IPS-20b (cell line): ENCODE results near the gene DLG1.
"Not testable (repeated sequence)": the region's sequence is repeated elsewhere in the genome, so short reads cannot be mapped to it uniquely, and the experiment has no call there.

Experiments used
- H3K27ac ChIP-seq: one replicate; pipeline ENCODE4 v1.5.1; 2013; ENCODE audit warnings: low read length
- H3K27me3 ChIP-seq: 2 replicates; pipeline ENCODE4 v1.6.1; 2013; ENCODE audit warnings: mild to moderate bottlenecking, low read length, inconsistent platforms; ENCODE audit not compliant: insufficient read depth
- H3K36me3 ChIP-seq: 2 replicates; pipeline ENCODE4 v1.6.1; 2013; ENCODE audit warnings: low read depth, mild to moderate bottlenecking, inconsistent platforms, low read length, moderate library complexity; ENCODE audit not compliant: insufficient read depth
- H3K4me1 ChIP-seq: 2 replicates; pipeline ENCODE4 v1.6.1; 2013; ENCODE audit warnings: mild to moderate bottlenecking, control low read depth, inconsistent platforms, low read length, moderate library complexity; ENCODE audit not compliant: insufficient read depth
- H3K4me3 ChIP-seq: 2 replicates; pipeline ENCODE4 v1.5.1; 2013; ENCODE audit warnings: mild to moderate bottlenecking, low read length, inconsistent platforms
- H3K9ac ChIP-seq: 2 replicates; pipeline ENCODE4 v1.6.1; 2013; ENCODE audit warnings: low read depth, mild to moderate bottlenecking, inconsistent platforms, low read length, moderate library complexity
- H3K9me3 ChIP-seq: 2 replicates; pipeline ENCODE4 v1.6.1; 2013; ENCODE audit warnings: mild to moderate bottlenecking, low read depth, low read length, inconsistent platforms; ENCODE audit not compliant: insufficient read depth

Gene DLG1

DNA sequence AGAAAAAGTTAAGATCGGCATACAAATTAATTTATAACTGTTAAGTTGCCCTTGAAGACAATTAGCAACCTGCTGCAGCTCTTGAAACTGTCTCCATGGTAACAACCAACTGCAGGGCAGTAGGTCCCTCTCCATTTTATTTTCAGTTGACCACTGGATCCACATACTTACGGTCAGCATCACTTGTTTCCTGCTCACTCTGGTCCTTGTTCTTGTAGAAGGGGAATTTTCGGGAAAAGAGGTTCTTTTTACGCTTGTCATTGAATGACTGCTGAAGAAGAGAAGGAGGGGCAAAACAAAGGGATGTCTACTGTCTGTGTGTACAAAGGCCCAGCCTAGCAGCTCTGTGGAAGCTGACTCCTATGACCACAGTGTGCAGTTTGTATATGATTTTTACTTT is 222.0 kb downstream of the DLG1 start:
- H3K36me3 ChIP-seq: peaks cover 35% of the 10 kb centered on the region

DNA sequence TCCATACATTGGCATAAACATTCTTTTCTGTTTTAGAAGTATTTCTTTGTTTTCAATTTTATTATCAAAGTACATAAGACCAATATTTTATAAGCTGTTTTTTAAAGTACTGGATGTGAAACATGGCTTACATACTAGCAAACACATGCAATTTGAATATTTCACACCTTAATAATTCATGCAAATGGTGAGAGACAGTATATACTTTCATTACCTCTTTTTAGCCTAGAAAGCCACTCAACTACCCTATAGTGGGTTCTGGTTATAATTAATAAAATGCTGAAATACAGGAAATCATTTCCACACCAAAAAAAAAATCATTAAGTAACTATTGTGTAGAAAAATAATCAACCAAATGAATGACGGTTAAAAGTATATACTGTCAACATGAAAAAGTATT is 230.3 kb downstream of the DLG1 start:
- Histone ChIP-seq H3K27me3 (no peaks in the 10 kb centered on the region), H3K36me3 (peaks cover 32% of the 10 kb centered on the region), H3K27ac (no peak overlapping the region)

More for the DNA sequence above, 222.0 kb downstream of the DLG1 start:
- Histone ChIP-seq H3K27ac (no peak overlapping the region), H3K4me3 (no peak overlapping the region), H3K9me3 (no peaks in the 10 kb centered on the region), H3K4me1 (no peaks in the 10 kb centered on the region), H3K27me3 (no peaks in the 10 kb centered on the region), H3K9ac (no peak overlapping the region)

DNA sequence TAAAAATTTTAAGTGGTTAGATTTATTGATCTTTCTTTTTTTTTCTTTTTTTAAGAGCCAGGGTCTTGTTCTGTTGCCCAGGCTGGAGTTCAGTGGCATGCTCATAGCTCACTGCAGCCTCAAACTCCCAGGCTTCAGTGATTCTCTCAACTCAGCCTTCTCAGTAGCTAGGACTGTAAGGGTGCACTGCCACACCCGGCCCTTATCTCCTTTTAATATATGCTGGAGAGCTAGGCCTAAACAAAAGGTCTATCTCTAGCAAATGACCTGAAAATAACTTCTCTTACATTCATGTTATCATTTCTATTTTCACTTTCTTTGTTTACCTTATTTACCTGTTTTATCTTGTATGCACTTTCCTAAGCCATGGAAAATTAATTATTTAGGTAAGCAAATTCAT is 233.6 kb downstream of the DLG1 start:
- Histone ChIP-seq H3K9me3 (no peaks in the 10 kb centered on the region), H3K36me3 (peaks cover 57% of the 10 kb centered on the region), H3K9ac (no peak overlapping the region), H3K27me3 (no peaks in the 10 kb centered on the region), H3K4me1 (no peaks in the 10 kb centered on the region), H3K27ac (no peak overlapping the region), H3K4me3 (no peak overlapping the region)

More for the DNA sequence above, 230.3 kb downstream of the DLG1 start:
- H3K9ac ChIP-seq: no peak overlapping the region
- no peaks in the 10 kb centered on the region for H3K9me3 ChIP-seq
- H3K4me3 ChIP-seq: no peak overlapping the region
- no peaks in the 10 kb centered on the region for H3K4me1 ChIP-seq

DNA sequence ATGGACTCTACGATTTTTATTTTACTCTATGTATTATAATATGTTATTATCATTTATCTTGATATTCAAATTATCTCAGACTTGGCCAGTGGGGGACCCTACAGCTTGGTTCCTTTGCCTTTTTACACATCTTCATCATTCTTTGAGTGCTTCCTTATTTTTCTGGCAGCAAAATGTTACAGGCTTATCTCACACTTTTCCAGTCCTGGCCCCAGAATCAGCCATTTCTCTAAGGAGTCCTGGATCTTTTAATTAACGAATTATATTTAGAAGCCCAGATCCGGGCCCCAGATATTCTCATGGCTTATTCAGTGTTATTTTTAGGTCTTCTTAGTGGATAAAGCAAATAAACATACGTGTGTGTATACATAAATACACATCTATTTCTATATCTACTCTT is 236.0 kb downstream of the DLG1 start:
- H3K9me3 ChIP-seq: no peaks in the 10 kb centered on the region
- H3K4me1 ChIP-seq: no peaks in the 10 kb centered on the region
- no peak overlapping the region for H3K4me3 ChIP-seq
- no peak overlapping the region for H3K9ac ChIP-seq
- peaks cover 77% of the 10 kb centered on the region for H3K36me3 ChIP-seq
- H3K27me3 ChIP-seq: no peaks in the 10 kb centered on the region
- H3K27ac ChIP-seq: no peak overlapping the region

DNA sequence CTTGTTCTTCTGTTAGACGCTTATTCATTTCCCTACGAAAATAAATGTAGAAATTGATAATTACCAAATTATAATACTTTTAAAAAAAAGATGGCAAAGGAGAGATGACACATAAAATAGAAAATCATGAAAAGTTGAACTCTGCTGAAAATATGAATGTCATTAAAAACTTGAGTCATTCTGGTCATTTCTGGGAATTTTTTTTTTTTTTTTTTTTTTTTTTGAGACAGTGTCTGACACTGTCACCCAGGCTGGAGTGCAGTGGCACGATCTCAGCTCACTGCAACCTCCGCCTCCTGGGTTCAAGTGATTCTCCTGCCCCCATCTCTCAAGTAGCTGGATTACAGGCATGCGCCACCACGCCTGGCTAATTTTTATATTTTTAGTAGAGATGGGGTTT is 246.8 kb downstream of the DLG1 start:
- H3K4me3 ChIP-seq, H3K27me3 ChIP-seq, H3K9ac ChIP-seq, H3K9me3 ChIP-seq, H3K4me1 ChIP-seq, H3K27ac ChIP-seq: not testable (repeated sequence)
- peaks cover 39% of the 10 kb centered on the region for H3K36me3 ChIP-seq

DNA sequence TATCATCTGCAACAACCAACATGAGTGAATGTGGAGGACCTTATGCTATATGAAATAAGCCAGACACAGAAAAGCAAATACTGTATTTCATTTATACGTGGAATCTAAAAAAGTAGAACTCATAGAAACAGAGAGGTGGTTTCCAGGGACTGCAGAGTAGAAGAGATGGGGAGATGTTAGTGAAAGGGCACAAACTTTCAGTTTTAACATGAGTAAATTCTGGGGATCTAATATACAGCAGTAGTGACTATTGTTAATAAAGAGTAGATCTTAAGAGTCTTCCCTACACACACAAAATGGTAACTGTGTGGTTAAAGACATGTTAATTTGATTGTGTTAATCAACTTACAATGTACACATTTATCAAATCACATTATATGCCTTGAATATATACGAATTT is 247.9 kb downstream of the DLG1 start:
- no peak overlapping the region for H3K27ac ChIP-seq
- peaks cover 38% of the 10 kb centered on the region for H3K36me3 ChIP-seq
- no peaks in the 10 kb centered on the region for H3K4me1 ChIP-seq
- H3K27me3 ChIP-seq: no peaks in the 10 kb centered on the region
- H3K9me3 ChIP-seq: no peaks in the 10 kb centered on the region
- H3K4me3 ChIP-seq: no peak overlapping the region
- no peak overlapping the region for H3K9ac ChIP-seq

DNA sequence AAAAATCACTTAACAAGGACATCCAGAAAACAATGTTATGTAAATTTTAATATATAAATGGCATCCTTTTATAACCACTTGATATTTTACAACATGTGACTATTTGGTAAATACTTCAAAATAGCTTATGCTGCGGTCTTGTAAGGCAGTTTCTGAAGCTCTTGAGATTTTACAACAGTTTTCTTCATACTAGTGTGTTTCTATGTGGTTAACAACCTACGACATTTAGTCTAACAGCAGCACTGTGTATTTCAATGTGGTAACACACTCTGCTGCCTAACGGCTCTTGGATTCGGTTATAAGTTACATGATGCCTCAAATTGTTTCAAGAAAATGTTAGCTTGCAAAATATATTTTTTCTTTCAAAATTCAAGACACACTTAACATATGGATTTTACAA is 255.9 kb downstream of the DLG1 start:
- Histone ChIP-seq H3K27me3 (no peaks in the 10 kb centered on the region), H3K4me3 (no peak overlapping the region), H3K9me3 (no peaks in the 10 kb centered on the region), H3K36me3 (peaks cover 28% of the 10 kb centered on the region), H3K4me1 (no peaks in the 10 kb centered on the region), H3K27ac (no peak overlapping the region), H3K9ac (no peak overlapping the region)

DNA sequence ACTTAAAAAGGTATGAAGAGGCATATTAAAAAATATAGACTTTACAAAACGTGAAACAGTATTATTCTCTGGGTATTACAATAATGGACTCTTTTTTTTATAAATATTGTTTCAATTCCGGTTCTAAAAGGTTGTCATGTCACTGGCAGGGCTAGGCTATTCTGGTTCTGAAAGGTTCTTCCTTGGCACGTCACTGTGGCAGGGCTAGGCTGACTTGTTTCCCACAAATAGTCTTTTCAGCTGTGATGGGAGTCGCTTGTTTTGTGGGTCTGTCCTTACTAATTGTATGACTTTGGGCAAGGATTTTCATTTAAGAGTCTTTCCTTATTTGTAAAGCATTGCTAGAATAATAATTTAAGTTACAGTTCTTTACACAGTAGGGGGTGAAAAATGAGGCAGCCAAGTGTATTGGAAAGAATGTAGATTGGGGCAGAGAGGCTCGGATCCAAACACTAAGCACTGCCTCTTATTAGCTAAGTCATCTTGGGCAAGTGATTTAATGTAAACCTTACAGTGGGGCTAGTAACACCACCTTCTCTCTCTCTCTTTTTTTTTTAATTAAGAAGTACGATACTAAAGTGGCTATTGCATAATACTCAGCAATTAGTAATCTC is 256.4 kb downstream of the DLG1 start:
- Histone ChIP-seq H3K4me3 (no peak overlapping the region), H3K9ac (no peak overlapping the region), H3K4me1 (no peaks in the 10 kb centered on the region), H3K27me3 (peaks cover under 1% of the 10 kb centered on the region; the same call in 1 of the 2 replicates), H3K27ac (no peak overlapping the region), H3K36me3 (peaks cover 28% of the 10 kb centered on the region), H3K9me3 (no peaks in the 10 kb centered on the region)

DNA sequence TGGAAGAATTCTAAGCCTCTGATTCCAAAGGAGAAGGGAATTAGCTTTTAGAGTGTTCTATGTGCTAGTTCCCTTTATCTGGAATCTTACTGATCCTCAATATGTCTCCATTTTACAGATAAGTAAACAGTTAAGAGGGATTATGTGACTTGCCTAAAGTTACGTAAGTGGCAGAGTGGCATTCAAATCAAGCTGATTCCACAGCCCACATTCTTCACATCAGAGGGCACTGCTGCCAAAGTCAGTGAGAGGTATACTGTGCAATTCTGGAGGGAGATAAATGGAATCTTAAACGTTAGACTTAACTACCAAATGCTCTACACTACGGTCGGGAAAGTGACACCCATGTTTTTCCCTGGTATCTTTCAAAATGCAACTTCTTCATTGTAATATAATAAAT is 257.8 kb downstream of the DLG1 start:
- H3K4me3 ChIP-seq: no peak overlapping the region
- no peak overlapping the region for H3K9ac ChIP-seq
- no peaks in the 10 kb centered on the region for H3K9me3 ChIP-seq
- no peaks in the 10 kb centered on the region for H3K4me1 ChIP-seq
- H3K27me3 ChIP-seq: peaks cover 5% of the 10 kb centered on the region; the same call in 1 of the 2 replicates
- peaks cover 19% of the 10 kb centered on the region for H3K36me3 ChIP-seq
- no peak overlapping the region for H3K27ac ChIP-seq

DNA sequence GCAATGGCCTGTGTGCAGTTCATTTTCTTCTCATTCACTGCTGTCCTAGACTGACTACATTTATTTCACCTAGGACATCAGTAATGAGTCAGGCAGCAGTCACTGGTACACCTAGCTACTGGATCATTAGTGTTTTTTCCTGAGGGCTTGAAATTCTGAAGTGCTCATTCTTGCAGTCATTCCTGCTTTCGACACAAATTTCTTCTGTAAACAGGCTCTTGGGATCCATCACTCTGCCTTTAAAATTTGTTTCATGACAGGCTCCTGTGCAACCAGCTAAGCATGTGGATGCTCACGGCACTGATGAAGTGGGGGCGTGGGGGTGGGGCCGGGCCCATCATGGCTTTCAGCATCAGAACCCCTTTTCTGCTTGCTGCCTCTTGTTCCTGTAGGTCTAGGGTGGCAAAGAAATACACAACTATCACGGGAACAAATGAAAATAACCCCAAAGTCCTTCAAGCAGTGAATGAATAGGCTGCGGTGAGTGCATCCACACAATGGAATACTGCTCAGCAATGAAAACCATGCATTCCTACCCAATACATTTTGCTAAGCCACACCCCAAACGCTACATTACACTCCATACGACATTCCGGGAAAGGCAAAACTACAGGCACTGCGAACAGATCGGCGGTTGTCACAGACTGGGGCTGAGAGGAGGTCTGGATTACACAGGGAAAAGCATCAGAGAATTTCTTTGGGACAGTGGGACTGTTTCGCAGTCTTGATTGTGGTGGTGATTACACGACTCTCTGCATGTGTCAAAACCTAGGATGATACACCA is 259.5 kb downstream of the DLG1 start:
- Histone ChIP-seq H3K27ac (no peak overlapping the region), H3K4me3 (no peak overlapping the region), H3K4me1 (no peaks in the 10 kb centered on the region), H3K9ac (no peak overlapping the region), H3K9me3 (no peaks in the 10 kb centered on the region), H3K27me3 (peaks cover 11% of the 10 kb centered on the region; the same call in 1 of the 2 replicates), H3K36me3 (peaks cover 9% of the 10 kb centered on the region)

DNA sequence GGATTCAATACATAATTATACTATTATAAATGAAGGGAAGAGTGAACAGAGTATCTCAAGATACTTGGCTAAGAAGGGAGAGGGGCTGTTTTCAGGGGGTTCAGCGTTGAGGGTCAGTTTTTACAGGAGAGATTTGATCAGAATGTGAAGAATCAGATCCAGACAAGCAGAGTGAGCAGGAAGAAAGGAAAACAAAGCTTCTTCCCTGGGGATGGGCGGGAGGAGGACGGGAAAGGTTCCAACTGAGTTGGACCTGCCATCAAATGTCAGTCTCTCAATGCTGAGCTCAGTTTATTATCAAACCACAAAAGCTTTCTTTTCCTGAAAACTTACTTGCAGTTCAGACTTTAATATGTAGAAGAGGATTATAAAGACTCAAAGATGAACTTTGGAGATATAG is 262.8 kb downstream of the DLG1 start:
- Histone ChIP-seq H3K4me3 (no peak overlapping the region), H3K9me3 (no peaks in the 10 kb centered on the region), H3K36me3 (no peaks in the 10 kb centered on the region), H3K4me1 (no peaks in the 10 kb centered on the region), H3K27ac (no peak overlapping the region), H3K27me3 (peaks cover 21% of the 10 kb centered on the region), H3K9ac (no peak overlapping the region)

DNA sequence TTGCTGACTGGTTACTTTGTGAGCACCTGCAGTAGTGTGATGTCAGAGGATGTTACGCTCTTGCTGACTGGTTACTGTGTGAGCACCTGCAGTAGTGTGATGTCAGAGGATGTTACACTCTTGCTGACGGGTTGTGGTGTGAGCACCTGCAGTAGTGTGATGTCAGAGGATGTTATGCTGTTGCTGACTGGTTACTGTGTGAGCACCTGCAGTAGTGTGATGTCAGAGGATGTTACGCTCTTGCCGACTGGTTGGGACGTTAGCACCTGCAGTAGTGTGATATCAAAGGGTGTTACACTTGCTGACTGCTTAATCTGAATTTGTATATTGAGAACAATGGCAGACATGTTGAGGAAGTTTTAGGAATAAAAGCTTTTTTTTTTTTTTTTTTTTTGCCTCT is 263.6 kb downstream of the DLG1 start:
- H3K4me1 ChIP-seq, H3K9ac ChIP-seq, H3K4me3 ChIP-seq, H3K27ac ChIP-seq, H3K36me3 ChIP-seq, H3K9me3 ChIP-seq: not testable (repeated sequence)
- peaks cover 27% of the 10 kb centered on the region for H3K27me3 ChIP-seq
